AG20443 (cell line): Measurements from ENCODE around the gene STK26.
"Not testable (repeated sequence)": the region's sequence is repeated elsewhere in the genome, so short reads cannot be mapped to it uniquely, and the experiment has no call there.

Experiments used
- DNase-seq: peaks from one replicate; pipeline ENCODE4 v3.0.0; 2012; ENCODE audit warnings: low spot score, mixed read lengths

STK26 gene

GRCh38 chrX:132094164-132094563 lies 71.1 kb downstream of the STK26 start:
- peak; percentile 7 for DNase-seq

GRCh38 chrX:132098704-132099103 lies 75.6 kb downstream of the STK26 start:
- not testable (repeated sequence) for DNase-seq

GRCh38 chrX:132101206-132101605 lies 78.1 kb downstream of the STK26 start:
- DNase-seq = no peak

GRCh38 chrX:132101799-132102198 lies 78.7 kb downstream of the STK26 start:
- no peak for DNase-seq

- DNase-seq = no peak
Measured at GRCh38 chrX:132107291-132107690, 84.2 kb downstream of the STK26 start.

GRCh38 chrX:132114607-132115006 lies 91.5 kb downstream of the STK26 start:
- DNase-seq = no peak

GRCh38 chrX:132115792-132116191 lies 92.7 kb downstream of the STK26 start:
- no peak for DNase-seq

- DNase-seq = no peak
Measured at GRCh38 chrX:132118358-132118757, 95.3 kb downstream of the STK26 start.

GRCh38 chrX:132119283-132119682 lies 96.2 kb downstream of the STK26 start:
- DNase-seq = no peak

- no peak for DNase-seq
Measured at GRCh38 chrX:132119821-132120515, 96.9 kb downstream of the STK26 start.

- DNase-seq = no peak
Measured at GRCh38 chrX:132120913-132121312, 97.8 kb downstream of the STK26 start.
